Vagina (tissue), 2 donors: ENCODE measurements around the gene MAP6D1.

Source experiments
- CTCF ChIP-seq, 3 experiments: fragments of 450-650 bp in 2 of 3; fragments of 200-600 bp in 1 of 3; sonication (generic) in 1 of 3; IDR thresholded peaks; one replicate each; pipeline ENCODE4 v1.5.1; 2017 to 2019; ENCODE audit warnings: antibody characterized with exemption in 3 of 3, mild to moderate bottlenecking in 2 of 3, moderate library complexity in 2 of 3
- POLR2A ChIP-seq, 2 donors: fragments of 450-650 bp; IDR thresholded peaks; one replicate each; pipeline ENCODE4 v1.6.1; 2017; ENCODE audit warnings: antibody characterized with exemption in 2 of 2, mild to moderate bottlenecking in 2 of 2, moderate library complexity in 2 of 2

GRCh38 chr3:183794452-183794851 lies 30.9 kb downstream of the MAP6D1 start:
- TF ChIP-seq POLR2A (IDR thresholded peaks at IDR 0.05) (no peak), CTCF (IDR thresholded peaks at IDR 0.05) (no peak)
